Measurements from ENCODE around the gene DNAJC1.
A peak's percentile ranks its signal among the peaks of the same experiment; 100 is the strongest.
"Not testable (repeated sequence)": the region's sequence is repeated elsewhere in the genome, so short reads cannot be mapped to it uniquely, and the experiment has no call there.

Gene DNAJC1

GRCh38 chr10:21724687-21725367 lies 278.7 kb downstream of the DNAJC1 start:
- peak; percentile 92 for DNase-seq (ENCODE audit: low spot score)

- no peak for DNase-seq (ENCODE audit: low spot score)
Observed at GRCh38 chr10:21724020-21724589, 279.4 kb downstream of the DNAJC1 start.

GRCh38 chr10:21722209-21722608 lies 281.3 kb downstream of the DNAJC1 start:
- no peak for DNase-seq (ENCODE audit: low spot score)

GRCh38 chr10:21721000-21721665 lies 282.4 kb downstream of the DNAJC1 start:
- DNase-seq (ENCODE audit: low spot score) = no peak

- DNase-seq (ENCODE audit: low spot score) = no peak
Observed at GRCh38 chr10:21720090-21720489, 283.4 kb downstream of the DNAJC1 start.

- no peak for DNase-seq (ENCODE audit: low spot score)
Observed at GRCh38 chr10:21719502-21719901, 284.0 kb downstream of the DNAJC1 start.

- not testable (repeated sequence) for DNase-seq (ENCODE audit: low spot score)
Observed at GRCh38 chr10:21717437-21718054, 286.0 kb downstream of the DNAJC1 start.

- DNase-seq (ENCODE audit: low spot score) = no peak
Observed at GRCh38 chr10:21715531-21716195, 287.9 kb downstream of the DNAJC1 start.

GRCh38 chr10:21712975-21713374 lies 290.6 kb downstream of the DNAJC1 start:
- DNase-seq (ENCODE audit: low spot score) = no peak

- DNase-seq (ENCODE audit: low spot score) = no peak
Observed at GRCh38 chr10:21707498-21707897, 296.0 kb downstream of the DNAJC1 start.
